IMR-90 (cell line): ENCODE results near the gene TJP3.

Experiments
- BHLHE40 ChIP-seq: fragments of 150-350 bp; IDR thresholded peaks from 2 replicates; pipeline ENCODE4 v1.6.1; 2016; ENCODE audit warnings: mild to moderate bottlenecking, low read depth, low read length
- FOS ChIP-seq: fragments of 150-350 bp; IDR thresholded peaks from 2 replicates; pipeline ENCODE4 v1.6.1; 2016; ENCODE audit warnings: low read depth, low read length
- POLR2A ChIP-seq: IDR thresholded peaks from 2 replicates; pipeline ENCODE4 v1.6.1; 2012; ENCODE audit warnings: mild to moderate bottlenecking, low read depth, low read length
- SMC3 ChIP-seq: fragments of 150-350 bp; IDR thresholded peaks from 2 replicates; pipeline ENCODE4 v1.6.1; 2016; ENCODE audit warnings: low read depth, mild to moderate bottlenecking, antibody characterized with exemption, low read length, moderate library complexity
- TF ChIP-seq, protein P1 (sequence below): conservative IDR thresholded peaks from 2 replicates; pipeline ENCODE4 v1.5.1; 2012; ENCODE audit warnings: mild to moderate bottlenecking, low read depth, low read length, improper control_type of control experiment

DNA sequence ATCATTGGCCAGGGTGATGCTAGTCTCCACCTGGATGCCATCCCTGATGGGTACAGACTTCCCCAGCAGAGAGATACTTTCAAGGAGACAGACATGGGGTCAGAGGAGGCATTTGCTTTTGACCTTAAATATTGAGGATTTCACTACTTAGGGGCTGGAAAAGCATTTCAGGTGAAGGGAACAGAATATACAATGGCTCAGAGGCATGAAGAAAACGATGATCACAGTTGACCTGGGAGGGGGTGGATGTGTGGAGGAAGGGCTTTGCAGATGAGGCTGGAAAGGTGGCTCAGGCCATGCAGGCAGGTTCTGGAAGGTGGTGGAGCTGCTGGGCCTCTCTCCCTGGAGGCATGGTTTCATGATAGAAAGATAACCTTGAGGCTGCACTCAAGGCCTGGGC is 74.1 kb downstream of the TJP3 start:
- TF ChIP-seq SMC3 (no peak), POLR2A (no peak), BHLHE40 (no peak), FOS (no peak)
- TF ChIP-seq, protein P1, sequence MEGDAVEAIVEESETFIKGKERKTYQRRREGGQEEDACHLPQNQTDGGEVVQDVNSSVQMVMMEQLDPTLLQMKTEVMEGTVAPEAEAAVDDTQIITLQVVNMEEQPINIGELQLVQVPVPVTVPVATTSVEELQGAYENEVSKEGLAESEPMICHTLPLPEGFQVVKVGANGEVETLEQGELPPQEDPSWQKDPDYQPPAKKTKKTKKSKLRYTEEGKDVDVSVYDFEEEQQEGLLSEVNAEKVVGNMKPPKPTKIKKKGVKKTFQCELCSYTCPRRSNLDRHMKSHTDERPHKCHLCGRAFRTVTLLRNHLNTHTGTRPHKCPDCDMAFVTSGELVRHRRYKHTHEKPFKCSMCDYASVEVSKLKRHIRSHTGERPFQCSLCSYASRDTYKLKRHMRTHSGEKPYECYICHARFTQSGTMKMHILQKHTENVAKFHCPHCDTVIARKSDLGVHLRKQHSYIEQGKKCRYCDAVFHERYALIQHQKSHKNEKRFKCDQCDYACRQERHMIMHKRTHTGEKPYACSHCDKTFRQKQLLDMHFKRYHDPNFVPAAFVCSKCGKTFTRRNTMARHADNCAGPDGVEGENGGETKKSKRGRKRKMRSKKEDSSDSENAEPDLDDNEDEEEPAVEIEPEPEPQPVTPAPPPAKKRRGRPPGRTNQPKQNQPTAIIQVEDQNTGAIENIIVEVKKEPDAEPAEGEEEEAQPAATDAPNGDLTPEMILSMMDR: no peak
